Dermis blood vessel endothelial cell (primary cell): ENCODE results near the gene ECE2. TPM values are rescaled to one million over a fixed set of nuclear protein-coding genes. Genes with fewer than 3 reads are reported as not detected.
A peak's percentile ranks its signal among the peaks of the same experiment; 100 is the strongest.

Experiments
- DNase-seq: peaks from one replicate; pipeline ENCODE4 v3.0.0; 2010
- total RNA-seq: library from RNA; depleted of rRNA; stranded (reverse); fragments of >200 nt; gene quantifications from 2 replicates; pipeline ENCODE4 v1.2.3, GENCODE V29; 2014

The ECE2 gene
- not detected in 2 replicates for total RNA-seq

DNA sequence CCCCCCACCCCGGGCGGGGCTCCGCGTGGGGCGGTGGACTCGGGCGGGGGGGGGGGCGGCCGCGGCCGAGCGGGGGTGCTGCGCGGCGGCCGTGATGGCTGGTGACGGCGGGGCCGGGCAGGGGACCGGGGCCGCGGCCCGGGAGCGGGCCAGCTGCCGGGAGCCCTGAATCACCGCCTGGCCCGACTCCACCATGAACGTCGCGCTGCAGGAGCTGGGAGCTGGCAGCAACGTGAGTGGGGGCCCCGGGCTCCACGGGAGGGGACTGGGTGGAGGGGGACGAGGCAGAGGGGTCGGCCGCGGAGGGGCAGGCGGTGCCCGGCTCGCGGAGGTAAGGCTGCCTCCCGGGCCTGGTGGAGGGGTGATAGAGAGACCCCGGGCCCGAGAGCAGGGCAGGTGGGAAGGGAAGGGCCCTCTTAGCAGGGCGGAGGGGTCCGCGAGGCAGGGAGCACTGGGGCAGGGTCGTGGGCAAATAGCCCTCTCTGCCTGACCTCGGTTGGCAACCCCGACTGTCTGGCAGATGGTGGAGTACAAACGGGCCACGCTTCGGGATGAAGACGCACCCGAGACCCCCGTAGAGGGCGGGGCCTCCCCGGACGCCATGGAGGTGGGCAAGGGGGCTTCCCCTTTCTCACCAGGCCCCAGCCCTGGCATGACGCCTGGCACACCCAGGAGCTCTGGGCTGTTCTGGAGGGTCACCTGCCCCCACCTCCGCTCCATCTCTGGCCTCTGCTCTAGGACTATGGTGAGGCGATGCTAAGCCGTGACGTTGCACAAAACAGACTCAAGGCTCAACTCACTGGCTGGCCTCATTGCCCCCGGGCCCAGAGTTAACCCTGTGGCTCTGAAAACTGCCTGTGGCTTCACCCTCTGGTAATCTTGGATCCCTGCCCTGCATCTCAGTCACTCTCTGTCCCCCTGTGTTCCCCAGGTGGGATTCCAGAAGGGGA is at the start of gene ECE2:
Gene ECE2 (plus strand): TSS at position 62 of the 950 bp plus-strand sequence. CDS start 132 bp downstream, at position 194.
- no peak for DNase-seq

DNA sequence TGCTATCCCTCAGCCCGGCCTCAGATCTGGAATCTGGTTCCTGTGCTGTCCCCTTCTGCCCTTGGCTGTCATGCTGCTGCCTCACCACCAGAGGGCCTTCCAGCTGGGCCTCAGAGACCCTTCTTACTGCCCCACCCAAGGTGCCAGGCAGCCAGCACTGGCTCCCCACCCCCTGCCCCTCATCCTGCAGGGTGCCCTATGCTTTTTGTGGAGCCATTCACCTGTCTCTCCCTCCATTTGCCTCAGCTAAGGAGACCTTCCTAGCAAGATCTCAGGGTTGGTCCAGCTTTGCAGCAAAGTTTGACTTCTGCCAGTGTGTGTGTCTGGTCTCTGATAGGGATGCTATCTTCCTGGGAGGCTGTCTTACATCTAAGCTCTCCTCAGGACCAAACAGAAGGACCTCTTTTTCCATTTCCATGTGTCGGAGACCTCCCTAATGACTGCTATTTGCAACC is 48.3 kb upstream of the ECE2 start:
- peak; percentile 61 for DNase-seq

DNA sequence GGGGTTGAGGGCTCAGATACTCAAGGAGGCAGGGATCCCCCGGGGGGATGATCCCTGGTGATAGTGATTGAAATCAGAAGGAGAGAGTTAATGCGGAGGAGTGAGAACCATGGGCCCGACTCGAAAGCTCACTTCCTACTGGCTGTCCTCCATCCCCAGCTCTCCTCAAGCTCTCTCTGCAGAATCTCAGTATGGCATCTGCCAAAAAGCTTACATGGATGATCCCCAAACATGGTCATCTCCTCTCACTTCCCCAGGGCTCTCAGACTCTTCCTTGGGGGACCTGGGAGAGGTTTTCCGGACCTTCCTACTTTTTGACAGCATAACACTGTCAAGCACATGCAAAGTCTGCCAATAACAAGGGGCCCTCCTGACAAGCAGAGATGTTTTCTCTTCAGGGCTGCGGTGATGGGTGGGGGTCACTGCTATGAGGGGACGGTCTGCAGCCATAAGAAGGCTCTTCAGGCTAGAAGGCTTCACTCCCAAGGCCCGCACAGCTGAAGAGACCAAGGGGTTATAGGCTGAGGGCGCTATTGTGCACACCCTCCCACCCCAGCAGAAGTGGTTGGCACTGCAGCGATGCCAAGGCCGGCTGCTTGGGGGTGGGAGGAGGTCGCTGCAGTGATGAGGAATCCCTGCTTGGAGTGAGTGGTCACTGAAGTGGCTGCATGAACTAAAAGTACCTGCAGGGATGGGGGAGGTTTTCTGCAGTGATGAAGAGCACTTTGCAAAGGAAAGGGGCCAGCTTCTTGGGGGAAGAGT is 47.3 kb upstream of the ECE2 start:
- no peak for DNase-seq

DNA sequence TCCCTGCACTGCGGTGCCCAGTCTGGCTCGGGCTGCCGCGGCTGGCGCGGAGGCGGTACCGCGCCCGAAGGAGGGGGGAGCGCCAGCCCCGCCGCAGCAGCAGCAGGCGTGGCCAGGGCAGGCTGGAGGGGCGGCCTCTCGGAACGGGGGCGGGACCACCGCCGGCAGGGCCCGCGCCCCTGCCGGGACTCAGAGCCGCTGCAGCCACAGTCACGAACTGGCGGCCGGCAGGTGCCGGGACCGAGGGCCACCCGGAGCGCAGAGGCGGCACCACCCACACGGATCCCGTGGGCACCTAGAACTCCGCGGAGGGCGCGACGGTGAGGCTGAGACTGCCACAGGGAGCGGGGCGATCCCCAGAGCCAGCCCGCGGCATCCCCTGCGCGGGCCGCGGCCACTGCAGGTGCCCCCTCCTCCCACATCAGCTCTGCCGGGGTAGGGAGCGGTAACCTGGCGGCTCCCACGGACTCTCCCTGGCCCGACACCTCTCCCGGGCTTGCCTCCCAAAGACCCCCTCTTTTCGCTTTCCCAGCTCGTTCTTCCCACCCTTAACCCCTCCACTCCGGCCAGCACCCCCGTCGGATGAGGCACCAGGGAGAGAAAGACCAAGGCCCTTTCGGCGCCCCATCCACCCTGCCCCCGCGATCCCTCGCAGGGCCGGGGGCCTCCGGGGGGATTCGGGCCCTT is 46.3 kb upstream of the ECE2 start, which contains the start of gene VWA5B2:
Gene VWA5B2 (plus strand): TSS at position 192 of the 687 bp plus-strand sequence. CDS start 944 bp downstream, outside the sequence.
- DNase-seq = peak; percentile 64

DNA sequence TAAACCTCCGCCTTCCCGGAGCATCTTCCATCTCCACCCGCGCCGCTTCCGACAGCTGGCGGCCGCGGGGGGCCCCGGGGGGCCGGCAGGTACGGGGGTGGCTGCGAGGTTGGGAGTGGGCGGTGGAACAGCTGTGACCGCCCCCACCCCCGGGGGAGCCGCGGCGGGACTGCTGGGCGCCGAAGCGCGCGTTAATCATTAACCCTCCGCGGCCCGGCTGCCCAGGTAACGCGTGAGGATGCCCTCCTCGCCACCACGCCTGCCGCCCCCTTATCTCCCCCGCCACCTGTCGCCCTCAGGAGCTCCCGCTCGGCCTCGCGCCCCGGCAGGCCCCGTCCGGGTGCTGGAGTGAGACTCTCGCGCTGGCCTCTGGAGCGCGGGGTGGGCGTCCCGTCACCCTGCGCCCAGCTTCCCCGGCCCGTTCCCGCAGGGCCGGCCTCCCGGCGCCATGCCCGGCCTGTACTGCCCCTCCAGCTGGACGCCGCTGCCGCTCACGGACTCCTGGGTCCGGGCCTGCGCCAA is 45.7 kb upstream of the ECE2 start:
- DNase-seq = no peak

DNA sequence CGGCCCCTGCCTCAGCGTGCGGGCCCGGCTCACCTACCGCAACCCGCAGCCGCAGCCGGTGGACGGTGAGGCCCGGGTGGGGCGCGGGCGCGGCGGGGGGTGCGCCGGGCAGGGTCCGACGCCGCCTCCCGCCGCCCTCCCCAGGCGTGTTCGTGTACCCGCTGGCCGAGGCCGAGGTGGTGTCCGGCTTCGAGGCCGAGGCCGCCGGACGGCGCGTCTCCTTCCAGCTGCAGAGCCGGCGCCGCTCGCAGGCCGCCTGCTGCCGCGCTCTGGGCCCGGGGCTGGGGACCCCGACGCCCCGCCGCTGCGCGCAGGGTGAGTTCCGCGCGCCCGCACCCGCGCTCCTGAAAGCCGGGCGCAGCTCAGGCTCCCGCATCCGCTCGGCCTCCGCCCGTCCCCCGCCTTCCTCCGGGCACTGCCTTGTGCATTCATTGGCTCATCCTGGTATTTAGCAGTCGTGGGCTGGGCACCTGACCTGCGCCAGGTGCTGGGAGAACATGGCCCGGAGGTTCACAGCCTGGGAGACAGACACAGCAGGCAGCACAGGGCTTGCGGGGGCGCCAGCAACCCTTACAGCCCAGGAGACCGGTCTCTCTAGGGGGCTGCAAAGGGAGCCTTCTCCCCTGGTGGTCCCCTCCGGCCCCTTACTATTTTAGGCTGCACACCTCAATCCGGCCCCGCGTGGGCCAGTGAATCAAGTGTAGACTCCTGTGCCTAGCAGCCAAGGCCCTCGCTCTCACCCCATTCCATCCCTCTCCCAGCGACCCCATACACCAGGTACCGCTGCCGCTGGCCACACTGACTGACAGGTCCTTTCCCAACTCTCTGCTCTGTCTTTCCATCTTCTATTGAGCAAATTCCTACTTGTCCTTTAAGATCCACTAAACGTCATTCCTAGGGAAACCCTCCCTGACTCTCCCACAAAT is 45.0 kb upstream of the ECE2 start:
- no peak for DNase-seq

DNA sequence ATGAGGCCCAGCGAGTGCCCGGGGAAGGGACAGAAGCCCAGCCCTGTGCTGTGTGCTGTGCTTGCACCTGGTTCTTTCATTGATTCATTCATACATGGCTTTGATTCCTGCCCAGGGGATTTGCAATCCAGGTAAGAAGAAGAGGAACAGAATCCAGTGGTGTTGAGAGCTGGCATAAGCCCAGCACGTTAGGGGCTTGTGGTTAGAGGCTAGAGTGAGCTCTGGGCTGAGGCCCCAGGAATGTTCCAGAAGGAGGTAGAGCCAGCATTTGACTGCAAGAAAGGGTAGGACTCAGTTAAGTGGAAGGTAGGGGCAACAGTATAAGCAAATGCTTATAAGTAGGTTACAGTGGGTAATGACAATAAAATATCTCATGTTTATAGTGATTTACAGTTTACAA is 44.2 kb upstream of the ECE2 start:
- no peak for DNase-seq

DNA sequence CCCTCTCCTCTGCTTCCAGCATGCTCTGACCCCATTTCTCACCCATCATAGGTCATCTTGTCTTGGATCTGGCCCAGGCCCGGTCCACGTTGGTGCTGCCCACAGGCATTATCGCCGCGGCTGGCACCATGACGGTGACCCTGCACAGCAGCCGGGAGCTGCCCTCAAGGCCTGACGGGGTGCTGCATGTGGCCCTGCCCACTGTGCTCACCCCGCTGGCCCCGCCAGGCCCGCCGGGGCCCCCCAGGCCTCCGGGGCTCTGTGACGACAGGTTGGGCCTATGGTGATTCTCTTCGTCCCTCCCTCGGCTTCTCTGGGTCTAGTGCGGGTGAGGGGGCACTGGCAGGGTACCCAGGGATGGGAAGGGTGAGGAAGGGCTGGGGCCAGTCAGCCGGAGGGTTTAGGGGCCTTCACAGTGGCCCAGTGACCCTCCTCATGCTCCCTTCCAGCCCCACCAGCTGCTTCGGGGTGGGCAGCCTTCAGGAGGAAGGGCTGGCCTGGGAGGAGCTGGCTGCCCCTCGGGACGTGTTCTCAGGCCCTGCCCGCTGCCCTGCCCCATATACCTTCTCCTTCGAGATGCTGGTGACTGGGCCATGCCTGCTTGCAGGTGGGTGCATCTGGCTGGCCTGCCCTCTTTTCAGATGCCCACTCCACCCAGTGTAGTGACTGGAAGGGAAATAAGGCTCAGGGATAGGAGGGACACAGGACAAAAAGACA is 42.5 kb upstream of the ECE2 start:
- no peak for DNase-seq

DNA sequence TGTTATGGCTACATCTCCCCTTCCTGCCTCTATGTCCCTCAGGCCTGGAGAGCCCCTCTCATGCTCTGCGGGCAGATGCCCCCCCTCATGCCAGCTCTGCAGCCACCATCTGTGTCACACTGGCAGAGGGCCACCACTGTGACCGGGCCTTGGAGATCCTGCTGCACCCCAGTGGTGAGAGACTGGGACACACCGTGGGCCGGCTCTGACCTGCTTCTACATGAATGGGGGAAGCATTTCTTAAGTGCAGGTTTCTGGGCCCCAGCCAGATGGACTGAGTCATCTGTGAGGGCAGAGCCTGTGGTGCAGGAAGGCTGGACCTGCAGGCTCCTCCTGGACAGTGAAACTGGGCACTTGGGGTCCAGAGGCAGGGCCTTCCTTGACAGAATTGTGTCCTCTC is 41.6 kb upstream of the ECE2 start:
- peak; percentile 88 for DNase-seq

DNA sequence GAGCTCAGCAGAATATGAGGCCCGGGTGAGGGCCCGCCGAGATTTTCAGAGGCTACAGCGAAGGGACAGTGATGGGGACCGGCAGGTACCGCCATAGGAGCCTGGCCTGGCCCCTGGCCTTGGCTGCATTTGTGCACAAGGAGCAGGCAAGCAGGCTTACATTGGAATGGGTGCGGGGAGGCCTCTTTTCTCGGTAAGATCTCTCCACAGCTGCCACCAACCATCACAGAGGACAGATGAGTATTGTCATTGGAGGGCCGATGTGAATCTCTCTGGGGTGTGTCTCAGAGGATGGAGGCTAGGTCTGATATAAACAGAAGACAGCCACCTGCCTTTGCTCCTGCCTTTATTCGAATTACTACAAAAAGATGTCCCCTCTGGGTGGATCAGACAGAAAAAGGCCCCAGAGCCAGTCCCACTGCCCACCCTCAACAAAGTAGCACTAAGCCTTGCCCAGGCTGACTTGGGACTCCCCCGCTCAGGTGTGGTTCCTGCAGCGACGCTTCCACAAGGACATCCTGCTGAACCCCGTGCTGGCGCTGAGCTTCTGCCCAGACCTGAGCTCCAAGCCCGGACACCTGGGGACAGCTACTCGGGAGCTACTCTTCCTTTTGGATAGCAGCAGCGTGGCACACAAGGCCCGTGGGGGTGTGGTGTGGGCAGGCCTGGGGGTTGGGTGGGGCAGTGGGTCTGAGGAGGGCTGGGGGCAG is 41.0 kb upstream of the ECE2 start:
- no peak for DNase-seq

DNA sequence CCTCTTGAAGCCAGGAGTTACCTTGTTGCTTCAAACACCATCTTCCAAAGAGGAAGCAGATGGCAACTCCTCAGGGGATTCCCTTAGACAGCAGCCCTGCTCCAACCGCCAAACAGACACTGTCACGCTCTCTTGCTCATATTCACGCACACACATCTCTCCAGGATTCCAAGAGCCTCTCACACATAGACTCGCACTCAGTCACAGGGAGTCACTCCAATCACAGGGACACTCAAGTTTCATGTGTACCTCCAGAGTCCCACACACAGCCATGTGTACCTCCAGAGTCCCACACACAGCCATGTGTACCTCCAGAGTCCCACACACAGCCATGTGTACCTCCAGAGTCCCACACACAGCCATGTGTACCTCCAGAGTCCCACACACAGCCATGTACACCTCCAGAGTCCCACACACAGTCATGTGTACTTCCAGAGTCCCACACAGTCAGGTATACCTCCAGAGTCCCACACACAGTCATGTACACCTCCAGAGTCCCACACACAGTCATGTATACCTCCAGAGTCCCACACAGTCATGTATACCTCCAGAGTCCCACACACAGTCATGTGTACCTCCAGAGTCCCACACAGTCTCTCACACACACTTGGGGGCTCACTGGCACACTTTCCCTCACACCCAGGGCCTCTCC is 40.3 kb upstream of the ECE2 start:
- DNase-seq = no peak

DNA sequence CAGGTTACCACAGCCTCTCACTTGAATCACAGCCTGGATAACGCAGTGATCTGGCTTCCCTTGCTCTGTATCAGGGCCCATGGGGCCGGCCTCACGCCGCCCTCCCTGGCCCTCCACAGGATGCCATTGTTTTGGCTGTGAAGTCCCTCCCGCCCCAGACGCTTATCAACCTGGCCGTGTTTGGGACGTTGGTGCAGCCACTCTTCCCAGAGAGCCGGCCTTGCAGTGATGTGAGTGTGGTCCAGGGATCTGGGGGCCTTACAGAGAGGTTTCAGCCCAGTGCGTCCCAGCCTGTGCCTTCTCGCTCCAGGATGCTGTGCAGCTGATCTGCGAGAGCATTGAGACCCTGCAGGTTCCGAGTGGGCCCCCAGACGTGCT is 39.8 kb upstream of the ECE2 start:
- no peak for DNase-seq

DNA sequence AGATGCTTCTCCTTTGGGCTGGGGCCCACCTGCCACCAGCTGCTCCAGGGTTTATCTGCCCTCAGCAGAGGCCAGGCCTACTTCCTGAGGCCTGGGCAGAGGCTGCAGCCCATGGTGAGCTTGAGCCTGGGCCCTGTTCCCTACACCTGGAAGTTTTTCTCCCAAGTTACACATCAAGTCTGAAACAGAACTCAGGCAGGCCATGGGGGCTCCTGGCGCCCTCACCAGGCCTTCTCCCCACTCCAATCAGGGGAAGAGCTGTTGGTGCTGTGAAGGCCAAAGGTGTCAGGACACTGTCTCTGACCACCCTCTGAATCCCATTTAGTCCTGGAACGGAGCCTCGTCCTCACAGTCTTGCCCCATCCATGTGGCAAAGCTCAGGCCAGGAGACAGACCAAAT is 39.2 kb upstream of the ECE2 start:
- no peak for DNase-seq

DNA sequence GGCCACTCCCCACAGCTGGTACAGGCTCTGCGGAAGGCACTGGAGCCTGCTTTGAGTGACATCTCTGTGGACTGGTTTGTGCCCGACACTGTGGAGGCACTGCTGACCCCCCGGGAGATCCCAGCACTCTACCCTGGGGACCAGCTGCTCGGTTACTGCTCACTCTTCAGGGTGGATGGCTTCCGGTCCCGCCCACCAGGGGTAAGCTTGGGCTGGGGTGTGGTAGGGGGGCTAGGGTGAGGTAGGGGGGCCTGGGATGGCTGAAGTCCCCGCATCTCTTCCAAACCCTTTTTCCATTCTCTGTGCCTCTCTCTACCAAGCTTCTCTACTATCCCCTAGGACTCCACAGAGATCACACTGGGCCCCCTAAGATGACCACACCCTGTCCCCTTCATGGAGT is 38.6 kb upstream of the ECE2 start:
- no peak for DNase-seq

DNA sequence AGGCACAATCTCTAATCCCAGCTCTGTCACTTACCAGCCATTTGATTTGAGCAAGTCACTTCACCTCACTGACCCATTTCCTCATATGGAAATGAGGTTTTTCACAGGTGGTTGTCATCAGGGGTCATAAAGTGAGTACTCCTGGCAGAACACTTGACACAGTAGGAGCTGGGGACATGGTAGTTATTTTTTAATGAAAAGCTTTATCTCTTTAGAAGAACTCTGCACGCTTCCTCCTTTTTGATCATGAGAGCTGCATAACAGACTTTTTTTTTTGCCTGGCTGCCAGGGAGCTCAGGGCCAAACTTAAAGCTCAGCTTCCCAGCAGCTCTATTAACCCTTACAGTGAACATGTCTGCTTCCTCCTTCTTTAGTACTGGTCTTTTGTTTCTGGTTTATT is 38.0 kb upstream of the ECE2 start:
- DNase-seq = no peak

DNA sequence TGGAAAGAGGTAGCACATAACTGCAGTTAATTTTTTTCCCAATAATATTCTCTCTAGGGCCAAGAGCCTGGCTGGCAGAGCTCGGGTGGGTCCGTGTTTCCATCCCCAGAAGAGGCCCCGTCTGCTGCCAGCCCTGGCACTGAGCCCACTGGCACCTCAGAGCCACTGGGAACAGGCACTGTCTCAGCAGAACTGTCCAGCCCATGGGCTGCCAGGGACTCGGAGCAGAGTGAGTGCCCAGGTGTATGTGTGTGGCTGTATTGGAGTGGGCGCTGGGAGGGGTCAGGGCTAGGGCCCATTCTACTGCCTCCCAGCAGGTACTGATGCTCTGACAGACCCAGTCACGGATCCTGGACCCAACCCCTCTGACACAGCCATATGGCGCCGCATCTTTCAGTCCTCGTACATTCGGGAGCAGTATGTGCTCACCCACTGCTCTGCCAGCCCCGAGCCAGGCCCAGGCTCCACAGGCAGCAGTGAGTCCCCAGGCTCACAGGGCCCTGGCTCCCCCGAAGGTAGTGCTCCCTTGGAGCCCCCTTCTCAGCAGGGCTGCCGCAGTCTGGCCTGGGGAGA is 37.5 kb upstream of the ECE2 start:
- DNase-seq = no peak

DNA sequence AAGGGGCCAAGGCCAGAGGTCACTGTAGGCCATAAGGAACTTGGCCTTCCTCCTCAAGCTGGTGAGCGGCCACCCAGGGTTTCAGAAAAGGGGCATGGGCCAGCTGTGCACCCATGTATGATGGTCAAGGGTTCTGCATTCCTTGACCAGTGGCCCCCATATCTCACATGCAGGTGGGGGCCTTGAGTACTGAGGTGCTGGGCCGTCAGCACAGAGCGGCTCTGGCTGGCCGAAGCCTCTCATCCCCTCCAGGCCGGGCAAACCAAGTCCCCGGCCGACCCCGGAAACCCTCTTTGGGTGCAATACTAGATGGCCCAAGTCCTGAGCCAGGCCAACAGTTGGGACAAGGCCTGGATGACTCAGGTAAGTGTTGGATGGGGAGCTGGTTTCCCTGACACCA is 36.6 kb upstream of the ECE2 start:
- no peak for DNase-seq

DNA sequence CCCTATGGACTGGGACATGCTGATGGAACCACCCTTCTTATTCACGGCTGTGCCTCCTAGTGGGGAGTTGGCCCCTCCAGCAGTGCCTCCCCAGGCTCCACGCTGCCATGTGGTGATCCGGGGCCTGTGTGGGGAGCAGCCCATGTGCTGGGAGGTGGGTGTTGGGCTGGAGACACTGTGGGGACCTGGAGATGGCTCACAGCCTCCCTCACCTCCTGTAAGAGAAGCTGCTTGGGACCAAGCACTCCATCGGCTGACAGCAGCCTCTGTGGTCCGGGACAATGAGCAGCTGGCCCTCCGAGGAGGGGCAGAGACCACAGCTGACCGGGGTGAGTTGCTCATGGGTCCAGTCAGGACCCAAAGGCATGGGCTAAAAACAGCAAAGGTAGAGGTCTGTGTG is 36.1 kb upstream of the ECE2 start:
- DNase-seq = no peak
